WTC11 (cell line): Measurements from ENCODE around the gene OS9. TPM values are rescaled to one million over a fixed set of nuclear protein-coding genes. Genes with fewer than 3 reads are reported as not detected.

ENCODE experiments used
- ATAC-seq: fragments of 200-7000 bp; cut with Tn5 transposase; 2 replicates; pipeline ENCODE4 v1.10.0; 2021; ENCODE audit warnings: mild to moderate bottlenecking, moderate library complexity
- CTCF ChIA-PET: fragments of 300-600 bp; sonication (Branson Sonifier 250); formaldehyde crosslinking; loops from one replicate; lab custom pipeline; 2021; ENCODE audit warnings: antibody characterized with exemption; lab: Charles Lee
- POLR2A ChIA-PET: fragments of 350-600 bp; sonication (Branson Sonifier 250); formaldehyde crosslinking; loops from one replicate; lab custom pipeline; 2021; ENCODE audit warnings: antibody characterized with exemption; lab: Charles Lee
- DNase-seq: peaks from one replicate; pipeline ENCODE4 v3.0.0; 2021; ENCODE audit warnings: low spot score
- H3K27ac Mint-ChIP-seq: 2 replicates; pipeline ENCODE4 v1.8.0; 2021; ENCODE audit warnings: mixed read lengths
- H3K27me3 Mint-ChIP-seq: 2 replicates; pipeline ENCODE4 v1.8.0; 2021; ENCODE audit warnings: low read depth, mild to moderate bottlenecking, moderate library complexity, mixed read lengths
- H3K36me3 Mint-ChIP-seq: 2 replicates; pipeline ENCODE4 v1.8.0; 2021; ENCODE audit warnings: mixed read lengths
- H3K4me1 Mint-ChIP-seq: 2 replicates; pipeline ENCODE4 v1.8.0; 2022; ENCODE audit warnings: mixed read lengths
- H3K4me3 Mint-ChIP-seq: 2 replicates; pipeline ENCODE4 v1.8.0; 2021; ENCODE audit warnings: mild to moderate bottlenecking, moderate library complexity, mixed read lengths
- H3K9me3 Mint-ChIP-seq: 2 replicates; pipeline ENCODE4 v1.8.0; 2021; ENCODE audit warnings: mixed read lengths
- CREM ChIP-seq: sonication (generic); formaldehyde crosslinking; IDR thresholded peaks from 2 replicates; pipeline ENCODE4 v1.8.1; 2022; ENCODE audit warnings: mild to moderate bottlenecking, missing genetic modification reagents, moderate library complexity
- ESRRA ChIP-seq: sonication (generic); formaldehyde crosslinking; IDR thresholded peaks from 2 replicates; pipeline ENCODE4 v1.8.1; 2022; ENCODE audit warnings: mild to moderate bottlenecking, missing genetic modification reagents, borderline replicate concordance
- FOXJ3 ChIP-seq: sonication (generic); formaldehyde crosslinking; IDR thresholded peaks from 2 replicates; pipeline ENCODE4 v1.9.0; 2021; ENCODE audit warnings: missing genetic modification reagents, mild to moderate bottlenecking, borderline replicate concordance
- FOXP4 ChIP-seq: sonication (generic); formaldehyde crosslinking; IDR thresholded peaks from 2 replicates; pipeline ENCODE4 v1.8.0; 2022; ENCODE audit warnings: mild to moderate bottlenecking, missing genetic modification reagents
- GRHL2 ChIP-seq: fragments of 250-450 bp; sonication (Bioruptor Pico); IDR thresholded peaks from 2 replicates; pipeline ENCODE4 v1.8.0; 2022; ENCODE audit warnings: mild to moderate bottlenecking, moderate library complexity; ENCODE audit not compliant: insufficient replicate concordance, severe bottlenecking
- HMGA2 ChIP-seq: fragments of 250-450 bp; sonication (Bioruptor Pico); IDR thresholded peaks from 2 replicates; pipeline ENCODE4 v1.4.0; 2021; ENCODE audit warnings: mild to moderate bottlenecking, moderate library complexity
- JAZF1 ChIP-seq: fragments of 250-450 bp; sonication (Bioruptor Pico); IDR thresholded peaks from 2 replicates; pipeline ENCODE4 v1.9.0; 2021; ENCODE audit warnings: moderate library complexity, mild to moderate bottlenecking, inconsistent platforms
- MXD4 ChIP-seq: fragments of 250-450 bp; sonication (Bioruptor Pico); IDR thresholded peaks from 2 replicates; pipeline ENCODE4 v1.8.0; 2021; ENCODE audit warnings: mild to moderate bottlenecking, moderate library complexity, borderline replicate concordance
- NFE2L1 ChIP-seq: sonication (generic); formaldehyde crosslinking; IDR thresholded peaks from 2 replicates; pipeline ENCODE4 v1.8.1; 2023; ENCODE audit warnings: missing genetic modification reagents
- SMAD4 ChIP-seq: sonication (generic); formaldehyde crosslinking; IDR thresholded peaks from 2 replicates; pipeline ENCODE4 v1.8.0; 2022; ENCODE audit warnings: mild to moderate bottlenecking, missing genetic modification reagents
- TCF7 ChIP-seq: sonication (generic); formaldehyde crosslinking; IDR thresholded peaks from 2 replicates; pipeline ENCODE4 v1.8.0; 2022; ENCODE audit warnings: mild to moderate bottlenecking, low read depth, missing genetic modification reagents, moderate library complexity
- TEAD1 ChIP-seq: sonication (generic); formaldehyde crosslinking; IDR thresholded peaks from 2 replicates; pipeline ENCODE4 v1.8.0; 2022; ENCODE audit warnings: mild to moderate bottlenecking, missing genetic modification reagents
- TEAD4 ChIP-seq: sonication (generic); formaldehyde crosslinking; IDR thresholded peaks from 2 replicates; pipeline ENCODE4 v1.8.0; 2022; ENCODE audit warnings: mild to moderate bottlenecking, missing genetic modification reagents
- TP53 ChIP-seq: sonication (generic); formaldehyde crosslinking; IDR thresholded peaks from 2 replicates; pipeline ENCODE4 v1.8.1; 2023; ENCODE audit warnings: mild to moderate bottlenecking, missing genetic modification reagents
- ZNF121 ChIP-seq: sonication (generic); formaldehyde crosslinking; IDR thresholded peaks from 2 replicates; pipeline ENCODE4 v1.8.0; 2023; ENCODE audit warnings: missing genetic modification reagents
- ZNF263 ChIP-seq: sonication (generic); formaldehyde crosslinking; IDR thresholded peaks from 2 replicates; pipeline ENCODE4 v1.8.1; 2022; ENCODE audit warnings: low read depth, mild to moderate bottlenecking, moderate library complexity, missing genetic modification reagents
- ZNF423 ChIP-seq: fragments of 250-450 bp; sonication (Bioruptor Pico); IDR thresholded peaks from 2 replicates; pipeline ENCODE4 v2.1.2; 2022; ENCODE audit warnings: mild to moderate bottlenecking, moderate library complexity
- ZNF512 ChIP-seq: sonication (generic); formaldehyde crosslinking; IDR thresholded peaks from 2 replicates; pipeline ENCODE4 v1.8.1; 2022; ENCODE audit warnings: missing genetic modification reagents, borderline replicate concordance
- total RNA-seq: library from RNA; stranded (reverse); gene quantifications from 3 replicates; pipeline ENCODE4 v1.2.3, GENCODE V29; 2021
- TF ChIP-seq, protein P1 (sequence below): fragments of 250-450 bp; sonication (Bioruptor Pico); conservative IDR thresholded peaks from 2 replicates; pipeline ENCODE4 v1.9.0; 2021; ENCODE audit warnings: mild to moderate bottlenecking
- TF ChIP-seq, protein P2 (sequence below): fragments of 250-450 bp; sonication (Bioruptor Pico); IDR thresholded peaks from 2 replicates; pipeline ENCODE4 v1.9.0; 2021; ENCODE audit warnings: mild to moderate bottlenecking
- TF ChIP-seq, protein P3 (sequence below): sonication (generic); formaldehyde crosslinking; IDR thresholded peaks from 2 replicates; pipeline ENCODE4 v1.8.1; 2023; ENCODE audit warnings: mild to moderate bottlenecking, missing genetic modification reagents, moderate library complexity
- TF ChIP-seq, protein P4 (sequence below): sonication (generic); formaldehyde crosslinking; IDR thresholded peaks from 2 replicates; pipeline ENCODE4 v1.8.0; 2022; ENCODE audit warnings: mild to moderate bottlenecking, missing genetic modification reagents
- TF ChIP-seq, protein P5 (sequence below): fragments of 250-450 bp; sonication (Bioruptor Pico); IDR thresholded peaks from 2 replicates; pipeline ENCODE4 v1.9.0; 2021; ENCODE audit warnings: mild to moderate bottlenecking
- TF ChIP-seq, protein P6 (sequence below): fragments of 250-450 bp; sonication (Bioruptor Pico); IDR thresholded peaks from 2 replicates; pipeline ENCODE4 v2.1.2; 2022; ENCODE audit warnings: mild to moderate bottlenecking, moderate library complexity

OS9 gene
- total RNA-seq, 1 experiment from 2014 or later: 77.5 TPM

GRCh38 chr12:57715786-57716185, 21.9 kb downstream of the OS9 start (continued):
- TF ChIP-seq, protein P1, sequence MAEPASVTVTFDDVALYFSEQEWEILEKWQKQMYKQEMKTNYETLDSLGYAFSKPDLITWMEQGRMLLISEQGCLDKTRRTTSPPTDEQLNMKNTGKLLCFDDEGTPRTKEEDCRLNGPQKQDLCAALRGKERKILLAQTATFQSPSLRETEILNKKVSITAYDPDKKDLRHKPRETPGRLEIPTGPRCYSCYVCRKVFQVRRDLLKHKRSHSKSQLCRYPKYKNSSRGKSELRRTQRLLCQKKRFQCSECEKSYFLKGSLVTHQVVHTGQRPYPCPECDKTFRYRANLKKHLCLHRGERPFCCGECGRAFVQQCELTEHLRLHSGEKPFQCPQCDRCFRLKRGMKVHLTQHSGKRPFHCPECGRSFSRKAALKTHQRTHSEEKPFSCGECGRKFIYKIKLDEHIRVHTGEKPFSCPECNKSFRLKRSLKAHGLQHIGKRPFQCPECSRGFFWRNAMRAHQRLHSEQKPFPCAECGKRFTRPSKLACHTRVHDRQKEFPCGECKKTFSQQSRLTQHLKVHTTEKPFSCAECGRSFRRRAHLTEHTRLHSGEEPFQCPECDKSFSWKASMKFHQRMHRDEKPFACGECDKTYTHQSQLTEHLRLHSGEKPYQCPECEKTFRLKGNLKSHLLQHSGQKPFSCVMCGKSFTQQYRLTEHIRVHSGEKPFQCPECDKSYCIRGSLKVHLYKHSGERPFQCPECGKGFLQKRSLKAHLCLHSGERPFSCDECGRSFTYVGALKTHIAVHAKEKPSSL (CRISPR knock-in tag): no peak
- TF ChIP-seq HMGA2 (CRISPR knock-in tag): no peak
- TF ChIP-seq JAZF1 (CRISPR knock-in tag): no peak
- no peak for TF ChIP-seq TEAD4 (CRISPR knock-in tag)
- TF ChIP-seq, protein P2, sequence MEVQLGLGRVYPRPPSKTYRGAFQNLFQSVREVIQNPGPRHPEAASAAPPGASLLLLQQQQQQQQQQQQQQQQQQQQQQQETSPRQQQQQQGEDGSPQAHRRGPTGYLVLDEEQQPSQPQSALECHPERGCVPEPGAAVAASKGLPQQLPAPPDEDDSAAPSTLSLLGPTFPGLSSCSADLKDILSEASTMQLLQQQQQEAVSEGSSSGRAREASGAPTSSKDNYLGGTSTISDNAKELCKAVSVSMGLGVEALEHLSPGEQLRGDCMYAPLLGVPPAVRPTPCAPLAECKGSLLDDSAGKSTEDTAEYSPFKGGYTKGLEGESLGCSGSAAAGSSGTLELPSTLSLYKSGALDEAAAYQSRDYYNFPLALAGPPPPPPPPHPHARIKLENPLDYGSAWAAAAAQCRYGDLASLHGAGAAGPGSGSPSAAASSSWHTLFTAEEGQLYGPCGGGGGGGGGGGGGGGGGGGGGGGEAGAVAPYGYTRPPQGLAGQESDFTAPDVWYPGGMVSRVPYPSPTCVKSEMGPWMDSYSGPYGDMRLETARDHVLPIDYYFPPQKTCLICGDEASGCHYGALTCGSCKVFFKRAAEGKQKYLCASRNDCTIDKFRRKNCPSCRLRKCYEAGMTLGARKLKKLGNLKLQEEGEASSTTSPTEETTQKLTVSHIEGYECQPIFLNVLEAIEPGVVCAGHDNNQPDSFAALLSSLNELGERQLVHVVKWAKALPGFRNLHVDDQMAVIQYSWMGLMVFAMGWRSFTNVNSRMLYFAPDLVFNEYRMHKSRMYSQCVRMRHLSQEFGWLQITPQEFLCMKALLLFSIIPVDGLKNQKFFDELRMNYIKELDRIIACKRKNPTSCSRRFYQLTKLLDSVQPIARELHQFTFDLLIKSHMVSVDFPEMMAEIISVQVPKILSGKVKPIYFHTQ (CRISPR knock-in tag): no peak
- TF ChIP-seq CREM: no peak
- TF ChIP-seq ZNF121 (CRISPR knock-in tag): no peak
- TF ChIP-seq, protein P3, sequence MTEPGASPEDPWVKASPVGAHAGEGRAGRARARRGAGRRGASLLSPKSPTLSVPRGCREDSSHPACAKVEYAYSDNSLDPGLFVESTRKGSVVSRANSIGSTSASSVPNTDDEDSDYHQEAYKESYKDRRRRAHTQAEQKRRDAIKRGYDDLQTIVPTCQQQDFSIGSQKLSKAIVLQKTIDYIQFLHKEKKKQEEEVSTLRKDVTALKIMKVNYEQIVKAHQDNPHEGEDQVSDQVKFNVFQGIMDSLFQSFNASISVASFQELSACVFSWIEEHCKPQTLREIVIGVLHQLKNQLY (CRISPR knock-in tag): no peak

GRCh38 chr12:57716305-57716704, 22.4 kb downstream of the OS9 start:
- Mint-ChIP-seq H3K27me3 (no peaks in the 10 kb centered on the region), H3K9me3 (peaks cover 7% of the 10 kb centered on the region; the same call in 1 of the 2 replicates), H3K27ac (no peak overlapping the region), H3K36me3 (peaks cover 16% of the 10 kb centered on the region), H3K4me1 (no peaks in the 10 kb centered on the region), H3K4me3 (no peak overlapping the region)
- ChIA-PET CTCF (no interaction called here), POLR2A (no interaction called here)
- DNase-seq (no peak), ATAC-seq (no peak)
- no peak for TF ChIP-seq ZNF263 (CRISPR knock-in tag)
- TF ChIP-seq MXD4 (CRISPR knock-in tag): no peak
- TF ChIP-seq ZNF423 (CRISPR knock-in tag): no peak
- TF ChIP-seq ZNF121 (CRISPR knock-in tag): no peak
- TF ChIP-seq, protein P4, sequence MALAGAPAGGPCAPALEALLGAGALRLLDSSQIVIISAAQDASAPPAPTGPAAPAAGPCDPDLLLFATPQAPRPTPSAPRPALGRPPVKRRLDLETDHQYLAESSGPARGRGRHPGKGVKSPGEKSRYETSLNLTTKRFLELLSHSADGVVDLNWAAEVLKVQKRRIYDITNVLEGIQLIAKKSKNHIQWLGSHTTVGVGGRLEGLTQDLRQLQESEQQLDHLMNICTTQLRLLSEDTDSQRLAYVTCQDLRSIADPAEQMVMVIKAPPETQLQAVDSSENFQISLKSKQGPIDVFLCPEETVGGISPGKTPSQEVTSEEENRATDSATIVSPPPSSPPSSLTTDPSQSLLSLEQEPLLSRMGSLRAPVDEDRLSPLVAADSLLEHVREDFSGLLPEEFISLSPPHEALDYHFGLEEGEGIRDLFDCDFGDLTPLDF (CRISPR knock-in tag): no peak
- TF ChIP-seq TP53 (CRISPR knock-in tag): no peak
- no peak for TF ChIP-seq JAZF1 (CRISPR knock-in tag)
- no peak for TF ChIP-seq FOXP4
- no peak for TF ChIP-seq ZNF512
- TF ChIP-seq TEAD1 (CRISPR knock-in tag): no peak
- TF ChIP-seq, protein P5, sequence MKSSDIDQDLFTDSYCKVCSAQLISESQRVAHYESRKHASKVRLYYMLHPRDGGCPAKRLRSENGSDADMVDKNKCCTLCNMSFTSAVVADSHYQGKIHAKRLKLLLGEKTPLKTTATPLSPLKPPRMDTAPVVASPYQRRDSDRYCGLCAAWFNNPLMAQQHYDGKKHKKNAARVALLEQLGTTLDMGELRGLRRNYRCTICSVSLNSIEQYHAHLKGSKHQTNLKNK (CRISPR knock-in tag): no peak
- TF ChIP-seq NFE2L1: no peak
- no peak for TF ChIP-seq GRHL2
- no peak for TF ChIP-seq ESRRA (CRISPR knock-in tag)
- TF ChIP-seq TCF7 (CRISPR knock-in tag): no peak
- TF ChIP-seq SMAD4: no peak
- no peak for TF ChIP-seq FOXJ3 (CRISPR knock-in tag)
- TF ChIP-seq, protein P6, sequence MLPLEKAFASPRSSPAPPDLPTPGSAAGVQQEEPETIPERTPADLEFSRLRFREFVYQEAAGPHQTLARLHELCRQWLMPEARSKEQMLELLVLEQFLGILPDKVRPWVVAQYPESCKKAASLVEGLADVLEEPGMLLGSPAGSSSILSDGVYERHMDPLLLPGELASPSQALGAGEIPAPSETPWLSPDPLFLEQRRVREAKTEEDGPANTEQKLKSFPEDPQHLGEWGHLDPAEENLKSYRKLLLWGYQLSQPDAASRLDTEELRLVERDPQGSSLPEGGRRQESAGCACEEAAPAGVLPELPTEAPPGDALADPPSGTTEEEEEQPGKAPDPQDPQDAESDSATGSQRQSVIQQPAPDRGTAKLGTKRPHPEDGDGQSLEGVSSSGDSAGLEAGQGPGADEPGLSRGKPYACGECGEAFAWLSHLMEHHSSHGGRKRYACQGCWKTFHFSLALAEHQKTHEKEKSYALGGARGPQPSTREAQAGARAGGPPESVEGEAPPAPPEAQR (CRISPR knock-in tag): no peak
